Fibroblast of peridontal ligament (primary cell): ENCODE data around the gene TRPM3.

ENCODE experiments used
- DNase-seq: peaks from one replicate; pipeline ENCODE4 v3.0.0-alpha.2; 2010; ENCODE audit errors: extremely low read depth

TRPM3 gene

DNA sequence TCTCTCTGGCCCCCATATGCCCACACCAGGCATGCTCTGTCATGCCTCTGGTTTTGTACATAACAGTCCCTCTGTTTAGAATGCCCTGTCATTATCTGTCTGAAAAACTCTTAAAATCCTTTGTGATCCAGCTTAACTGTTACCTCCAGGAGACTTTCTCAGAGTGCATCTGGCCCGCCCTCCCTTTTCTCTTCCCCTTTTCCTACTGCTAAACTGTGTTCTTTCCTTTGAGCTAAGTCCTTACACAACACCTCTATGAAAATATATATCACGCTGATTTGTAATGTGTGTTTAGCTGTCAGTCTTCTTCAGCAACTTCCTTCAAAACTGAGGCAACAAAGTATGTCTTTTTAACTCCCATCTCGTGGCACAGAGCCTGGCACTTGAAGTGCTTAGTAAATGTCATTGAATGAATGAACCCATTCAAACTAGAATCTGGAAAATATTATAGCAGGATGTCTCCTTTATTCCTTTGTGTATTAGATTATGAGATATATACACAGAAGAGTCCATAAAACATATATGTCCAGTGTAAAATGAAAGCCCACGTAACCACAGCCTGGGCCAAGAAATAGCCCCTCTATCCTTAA lies 540.7 kb downstream of the TRPM3 start:
- DNase-seq = no peak

DNA sequence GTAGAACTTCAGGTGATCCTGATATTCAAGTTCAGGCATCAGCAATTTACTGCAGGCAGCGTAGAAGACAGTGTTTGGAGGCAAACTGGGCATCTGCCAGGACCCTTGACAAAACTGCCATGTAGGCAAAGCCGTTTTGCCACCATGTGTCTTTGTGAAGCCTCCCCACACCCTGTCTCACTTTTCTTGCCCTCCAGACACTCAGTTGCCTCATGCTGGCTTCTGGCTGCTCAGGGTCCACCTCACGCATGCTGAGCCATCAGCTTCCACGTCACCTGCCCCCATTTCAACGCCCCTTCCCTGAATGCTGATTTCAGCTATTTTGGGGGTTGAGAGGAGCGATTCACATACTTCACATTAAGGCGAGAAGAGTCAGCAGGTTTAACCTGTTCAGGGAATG lies 541.7 kb downstream of the TRPM3 start:
- no peak for DNase-seq

DNA sequence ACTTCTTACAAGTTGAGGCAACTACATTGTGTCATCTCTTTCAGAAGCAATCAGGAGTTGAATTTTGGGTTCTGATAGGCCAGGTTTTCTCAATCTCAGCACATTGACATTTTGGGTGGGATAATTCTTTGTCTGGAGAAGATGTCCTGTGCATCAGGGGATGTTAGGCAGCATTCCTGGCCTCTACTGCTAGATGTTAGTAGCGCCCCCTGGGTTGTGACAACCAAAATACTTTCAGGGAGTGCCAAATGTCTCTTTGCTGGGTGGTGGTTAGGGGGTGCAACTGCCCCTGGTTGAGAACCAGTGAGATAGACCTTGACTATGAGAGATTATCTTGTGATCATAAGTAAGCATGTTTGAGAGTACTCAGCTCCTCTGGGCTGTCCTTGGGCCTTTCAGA lies 542.7 kb downstream of the TRPM3 start:
- no peak for DNase-seq

DNA sequence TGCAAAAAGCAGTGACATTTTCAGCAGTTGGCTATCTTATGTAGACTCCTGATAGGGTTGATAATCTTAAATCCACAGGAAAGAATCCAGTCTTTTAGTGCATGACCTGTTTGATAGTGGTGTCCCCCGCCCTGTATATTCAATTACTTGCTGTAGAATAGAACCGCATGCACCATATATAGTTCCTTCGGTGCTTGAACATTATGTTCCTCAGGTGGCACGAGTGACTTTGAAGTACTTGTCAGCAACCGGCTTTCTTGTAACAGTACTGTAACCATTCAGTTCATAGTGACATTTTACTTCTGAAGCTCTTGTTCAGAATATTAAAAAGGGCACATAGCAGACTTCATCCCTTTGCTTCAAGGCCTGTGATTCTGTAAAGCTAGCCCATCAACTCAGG lies 543.8 kb downstream of the TRPM3 start:
- no peak for DNase-seq

DNA sequence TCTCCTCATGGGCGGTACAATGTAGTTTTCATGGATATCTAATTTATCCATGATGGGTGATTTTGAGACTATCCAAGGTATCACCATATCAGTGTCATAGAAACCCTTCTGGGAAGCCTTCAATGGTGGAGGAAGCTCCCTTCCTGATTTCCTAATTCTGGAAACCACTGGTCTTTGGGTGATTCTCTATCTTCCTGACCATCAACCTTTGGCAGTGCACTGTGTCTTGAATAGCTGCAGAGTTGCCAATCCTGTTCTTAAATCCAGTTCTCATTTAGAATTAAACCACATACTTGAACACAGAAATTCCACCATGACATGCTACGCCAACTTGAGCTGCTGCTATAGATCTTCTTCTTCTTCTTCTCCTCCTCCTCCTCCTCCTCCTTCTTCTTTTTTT lies 545.3 kb downstream of the TRPM3 start:
- DNase-seq = no peak

DNA sequence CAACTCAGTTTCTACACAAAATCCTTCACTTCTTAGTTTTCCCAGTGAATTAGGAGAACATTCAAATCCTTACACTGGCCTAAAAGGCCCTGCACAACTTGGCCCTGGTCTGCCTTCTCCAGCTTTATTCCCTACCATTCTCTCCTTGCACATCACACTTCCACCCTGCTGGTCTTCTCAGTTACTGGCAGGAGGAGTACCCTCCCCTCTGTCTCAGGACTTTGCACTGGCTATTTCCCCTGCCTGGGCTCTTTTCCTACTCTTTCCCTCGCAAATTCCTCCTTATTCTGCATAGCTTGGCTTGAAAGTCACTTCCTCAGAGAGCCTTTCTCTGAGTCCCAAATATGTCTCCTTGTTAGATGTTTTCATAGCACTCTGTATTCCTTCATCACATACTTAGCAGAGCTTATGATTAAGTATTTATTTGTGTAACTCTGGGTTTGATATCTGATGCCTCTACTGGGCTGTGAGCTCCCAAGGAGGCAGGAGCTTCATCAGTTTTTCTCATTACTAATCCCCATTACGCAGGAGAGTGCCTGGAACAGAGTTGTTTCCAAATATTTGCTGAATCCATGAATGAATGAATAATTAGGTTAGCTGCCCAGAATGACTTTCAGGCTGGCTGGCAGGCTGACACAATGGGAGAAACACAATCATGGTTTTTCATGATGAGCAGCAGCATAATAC lies 547.1 kb downstream of the TRPM3 start:
- DNase-seq = peak; percentile 77

DNA sequence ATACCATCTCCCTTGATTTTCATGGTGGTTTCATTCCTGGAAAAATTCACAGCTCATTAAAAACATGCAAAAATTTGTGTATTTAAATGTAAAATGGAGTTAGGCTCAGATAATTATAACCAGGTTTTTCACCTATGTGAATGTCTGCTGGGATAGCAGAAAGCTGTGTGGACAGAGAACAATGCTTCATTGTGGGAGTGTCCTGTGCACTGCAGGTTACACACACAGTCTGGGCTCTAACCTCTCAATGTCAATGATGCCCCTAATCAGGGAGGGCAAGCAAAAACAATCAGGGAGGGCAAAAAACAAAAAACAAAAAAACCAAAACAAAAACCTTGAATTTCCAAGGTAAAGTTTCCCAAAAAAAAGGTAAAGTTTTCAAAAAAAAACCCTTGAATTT lies 548.1 kb downstream of the TRPM3 start:
- DNase-seq = no peak

DNA sequence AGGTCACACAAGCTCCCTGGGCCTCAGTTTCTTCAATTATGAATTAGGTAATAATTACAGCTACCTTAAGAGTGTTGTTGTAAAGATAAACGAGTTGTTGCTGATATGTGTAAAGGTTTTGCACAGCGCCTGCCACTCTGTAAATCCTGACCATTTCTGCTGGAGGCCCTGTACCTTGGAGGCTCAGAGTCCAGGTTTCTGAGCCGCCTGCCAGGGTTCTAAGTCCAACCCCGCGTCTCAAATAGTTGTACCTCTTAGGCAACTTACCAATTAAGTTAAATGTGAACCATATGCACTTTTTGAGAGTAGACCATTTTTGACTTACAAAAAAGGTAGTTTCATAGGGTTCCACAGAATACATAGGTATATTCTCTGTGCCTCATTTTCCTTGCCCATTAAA lies 550.2 kb downstream of the TRPM3 start:
- DNase-seq = no peak

DNA sequence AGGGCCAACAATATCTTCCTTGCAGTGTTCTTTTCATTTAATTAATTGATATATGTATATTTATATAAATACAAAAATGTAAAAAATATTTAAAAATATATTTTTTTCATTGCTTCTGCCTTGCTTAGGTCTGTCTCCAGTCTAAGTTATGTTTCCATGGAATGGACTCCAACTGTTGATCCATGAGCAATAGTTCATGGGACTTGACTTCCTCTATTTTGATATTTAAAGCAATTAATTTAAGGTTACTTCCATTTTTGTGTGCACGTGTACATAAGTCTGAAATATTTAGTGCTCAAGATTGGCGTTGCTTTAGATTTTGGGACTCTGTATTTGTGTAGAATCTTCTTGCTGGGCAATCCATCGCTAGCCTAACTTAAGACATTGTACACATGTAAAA lies 551.6 kb downstream of the TRPM3 start:
- no peak for DNase-seq

DNA sequence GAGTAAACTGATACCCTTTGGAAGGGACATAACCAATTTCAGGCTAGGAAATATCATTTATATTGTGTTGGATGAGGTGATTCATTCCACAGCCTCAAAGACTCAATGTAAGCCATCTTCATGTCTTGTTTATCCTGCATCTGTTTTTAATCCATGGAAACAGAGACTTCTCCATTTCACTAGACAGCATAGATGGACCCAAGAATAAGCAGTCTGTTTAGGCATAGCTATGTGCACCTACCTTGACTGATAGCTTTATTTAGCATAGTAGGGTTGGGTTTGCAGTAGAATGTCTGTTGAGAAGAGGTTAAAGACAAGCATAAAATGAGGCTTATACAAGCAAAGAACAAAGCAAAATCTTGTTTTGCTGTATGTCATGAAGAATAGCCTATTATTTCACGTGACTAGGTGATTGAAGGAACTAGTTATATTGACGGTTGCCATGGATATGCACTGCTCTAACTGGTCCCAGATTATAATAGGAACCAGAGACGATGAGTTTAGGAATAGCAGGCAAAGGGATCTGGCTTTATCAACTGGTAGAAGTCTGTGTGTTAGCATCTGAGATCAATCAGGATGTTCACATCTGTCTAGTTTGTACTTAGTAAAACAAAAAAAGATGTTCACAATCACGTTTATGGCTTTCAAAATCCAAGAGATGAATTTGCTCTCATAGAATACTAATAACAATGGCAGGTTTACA lies 552.2 kb downstream of the TRPM3 start:
- DNase-seq = peak; percentile 77

DNA sequence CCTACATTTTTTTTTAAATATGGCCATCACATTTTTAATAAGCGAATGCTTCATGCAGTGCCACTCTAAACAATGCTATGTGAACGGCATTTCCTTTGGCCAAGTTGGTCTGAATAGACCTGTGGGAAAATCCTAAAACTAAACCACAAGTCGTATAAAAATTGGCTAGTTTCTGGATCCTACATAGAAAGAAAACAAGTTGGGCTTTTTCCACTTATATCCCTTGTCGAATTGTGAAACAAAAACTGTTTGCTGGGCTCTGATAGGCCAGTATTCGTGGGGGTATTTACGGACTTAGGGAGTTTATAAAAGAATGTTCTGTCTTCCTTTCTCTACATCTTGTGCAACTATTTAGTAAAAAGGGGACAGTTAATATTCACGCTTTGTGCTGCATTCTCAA lies 553.9 kb downstream of the TRPM3 start:
- DNase-seq = peak; percentile 79

DNA sequence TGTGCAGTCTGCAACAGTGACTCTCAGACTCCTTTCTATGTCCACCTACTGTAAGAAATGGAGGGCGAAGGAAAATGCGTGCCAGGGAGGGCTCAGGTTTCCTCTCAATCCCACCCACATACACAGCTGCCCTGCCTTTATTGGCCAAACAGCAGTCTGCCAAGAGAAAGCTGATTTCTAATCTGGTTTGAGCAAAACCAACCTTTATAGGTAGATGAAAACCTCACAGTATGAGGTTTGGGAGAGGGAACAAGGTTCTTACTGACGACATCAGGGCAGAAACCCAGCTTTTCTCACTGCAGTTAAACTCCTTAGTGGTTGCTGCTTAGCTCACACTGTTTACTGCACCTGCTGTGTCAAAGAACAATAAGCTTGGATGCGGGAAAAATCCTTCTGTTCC lies 554.7 kb downstream of the TRPM3 start:
- peak; percentile 22 for DNase-seq

DNA sequence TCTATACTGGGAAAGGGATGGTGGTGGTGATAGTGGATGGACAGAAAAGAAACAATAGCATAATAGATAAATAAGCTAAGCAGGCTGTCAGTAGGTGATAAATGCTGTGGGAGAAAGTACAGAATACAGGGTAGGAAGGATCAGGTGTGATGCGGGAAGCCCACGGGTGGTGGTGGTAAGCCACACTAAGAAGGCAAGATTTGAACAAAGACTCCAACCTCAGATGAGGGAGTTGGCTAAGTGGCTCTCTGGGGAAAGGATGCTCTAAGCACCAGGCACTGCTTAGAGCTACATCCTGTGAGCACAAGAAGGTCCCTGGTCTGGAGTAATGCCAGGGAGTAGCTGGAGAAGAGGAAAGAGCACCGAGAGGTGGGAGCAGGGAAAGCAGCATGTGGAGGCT lies 555.4 kb downstream of the TRPM3 start:
- no peak for DNase-seq

DNA sequence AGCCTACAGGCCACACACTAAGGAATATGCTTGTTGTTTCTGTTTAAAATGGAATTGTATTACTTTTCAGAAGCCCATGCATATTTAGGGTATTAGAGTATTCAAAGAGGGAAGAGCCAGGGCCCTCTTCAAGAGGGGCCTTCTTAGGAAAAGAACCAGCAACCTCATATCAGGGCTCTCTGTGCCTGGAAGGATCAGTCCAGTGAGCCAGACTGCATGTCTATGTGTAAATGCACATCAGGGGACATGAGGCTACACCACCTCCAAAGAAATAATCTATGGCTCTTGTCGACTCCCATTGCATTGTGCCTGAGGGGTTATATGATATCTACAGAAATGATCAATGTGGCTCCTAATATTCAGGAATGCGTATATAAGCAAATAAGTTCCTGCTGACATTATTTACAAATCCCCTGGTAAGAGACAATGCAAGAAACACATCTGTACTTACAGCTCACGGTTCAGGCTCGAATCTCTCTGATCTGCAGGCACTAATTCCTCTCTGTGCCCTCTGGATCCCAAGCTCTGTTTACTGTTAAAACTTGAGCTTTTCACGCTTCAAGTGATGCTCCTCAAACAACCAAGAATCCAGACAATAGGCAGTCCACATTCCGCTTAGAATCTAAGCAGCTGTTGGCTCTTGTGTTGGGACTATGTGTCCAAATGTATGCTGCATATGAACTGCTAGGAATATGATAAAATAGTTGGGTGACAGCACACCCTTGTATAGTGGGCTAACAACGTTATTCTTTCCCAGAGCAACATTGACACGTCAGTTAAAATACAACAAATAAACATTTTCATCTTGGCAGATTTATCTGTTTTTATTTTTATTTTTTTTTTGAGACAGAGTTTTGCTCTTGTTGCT lies 556.7 kb downstream of the TRPM3 start:
- peak; percentile 32 for DNase-seq

DNA sequence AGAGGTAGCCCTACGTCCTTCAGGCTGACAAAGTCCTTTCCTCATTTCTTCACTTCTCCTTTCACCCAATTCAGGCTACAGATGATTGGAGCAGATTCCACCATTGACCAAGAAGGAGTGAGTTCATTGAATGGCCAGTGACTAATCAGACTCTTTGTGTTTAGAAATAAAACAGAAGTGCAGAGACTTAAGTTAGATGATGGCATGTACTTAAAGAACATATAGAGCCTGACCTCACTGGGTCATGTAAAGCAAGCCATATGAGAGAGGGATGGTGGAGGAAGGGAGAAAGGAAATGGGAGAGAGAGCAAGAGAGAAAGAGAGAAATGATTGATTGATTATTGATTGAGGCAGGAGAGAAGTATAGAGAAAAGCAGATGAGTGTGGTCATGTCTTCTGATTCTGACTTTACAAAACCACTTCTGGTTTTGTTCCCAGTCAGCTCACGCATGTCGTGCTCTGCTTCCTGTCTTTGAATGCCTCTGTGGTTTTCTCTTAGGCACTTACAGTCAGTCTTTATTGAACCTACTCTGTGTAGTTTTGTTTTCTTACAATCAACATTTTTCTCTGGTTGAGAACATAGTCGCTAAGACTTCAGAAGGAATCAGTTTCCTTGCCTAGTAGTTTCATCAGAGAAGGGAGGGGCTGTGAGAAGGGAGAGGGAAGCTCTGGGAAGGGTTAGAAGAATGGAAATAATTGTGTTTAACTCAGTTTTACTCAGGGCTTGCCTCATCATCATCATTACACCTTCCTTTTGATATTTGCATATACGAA lies 557.8 kb downstream of the TRPM3 start:
- DNase-seq = peak; percentile 98

DNA sequence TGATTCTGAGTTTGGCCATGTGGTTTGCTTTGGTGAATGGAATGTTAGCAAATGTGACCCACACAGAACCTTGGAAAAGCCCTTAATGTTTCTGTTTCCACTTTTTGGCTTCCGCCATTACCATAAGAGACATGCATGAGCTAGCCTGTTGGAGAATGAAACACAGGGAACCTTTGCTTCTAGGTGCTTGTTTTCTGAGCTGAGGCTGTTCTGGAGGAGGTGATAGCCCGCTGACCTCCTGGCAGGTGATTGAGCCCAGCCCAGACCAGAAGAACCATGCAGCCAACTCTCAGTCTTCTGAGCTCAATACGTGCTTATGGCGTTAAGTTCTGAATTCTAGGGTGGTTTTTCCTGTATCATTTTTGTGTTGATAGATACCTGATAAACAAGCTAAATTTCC lies 558.4 kb downstream of the TRPM3 start:
- no peak for DNase-seq

DNA sequence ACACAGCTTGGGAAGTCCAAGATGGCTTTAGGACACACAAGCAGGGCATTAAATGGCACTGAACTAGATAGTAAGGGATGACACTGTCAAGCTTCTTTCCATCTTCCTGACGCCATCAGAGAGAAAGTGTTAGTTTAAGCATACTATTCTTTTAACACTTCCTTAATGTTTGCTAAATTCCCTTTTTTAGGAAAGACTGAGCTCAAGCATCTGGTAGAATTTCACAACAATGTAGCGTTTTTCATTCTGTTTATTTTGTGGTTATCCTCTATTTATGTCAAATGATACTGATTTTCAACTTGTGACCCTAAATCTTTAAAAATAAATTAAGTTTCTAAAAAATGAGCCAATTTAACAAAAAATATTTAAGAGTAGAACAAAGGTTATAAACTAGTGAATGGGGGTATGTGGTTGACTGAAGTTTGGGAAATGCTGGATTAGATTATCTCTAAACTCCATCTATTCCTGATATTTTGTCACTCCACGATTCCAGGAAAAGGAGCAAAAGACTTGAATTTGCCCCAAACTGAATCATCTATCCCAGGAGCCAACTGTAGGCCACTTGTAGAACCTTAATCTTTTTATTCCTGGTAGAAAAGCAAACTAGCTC lies 559.5 kb downstream of the TRPM3 start:
- DNase-seq = peak; percentile 95

DNA sequence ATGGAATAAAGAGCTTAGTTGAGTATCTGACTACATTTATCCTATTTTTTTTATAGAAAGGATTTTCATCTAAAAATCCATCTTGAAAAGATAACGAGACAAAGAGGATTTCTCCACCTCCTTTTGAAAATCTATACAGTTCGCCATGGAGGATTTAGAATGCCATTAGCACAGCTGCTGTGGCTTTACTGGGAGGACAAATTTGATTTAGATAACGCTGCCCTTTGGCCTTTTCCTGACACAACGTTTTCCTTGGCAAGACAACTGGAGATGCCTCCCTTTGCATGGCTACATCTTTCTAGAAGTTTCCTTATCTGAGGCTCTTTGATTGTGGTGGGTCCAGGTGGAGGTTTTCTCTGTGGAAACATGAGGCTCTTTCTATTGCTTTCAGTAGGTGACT lies 560.3 kb downstream of the TRPM3 start:
- DNase-seq = no peak

DNA sequence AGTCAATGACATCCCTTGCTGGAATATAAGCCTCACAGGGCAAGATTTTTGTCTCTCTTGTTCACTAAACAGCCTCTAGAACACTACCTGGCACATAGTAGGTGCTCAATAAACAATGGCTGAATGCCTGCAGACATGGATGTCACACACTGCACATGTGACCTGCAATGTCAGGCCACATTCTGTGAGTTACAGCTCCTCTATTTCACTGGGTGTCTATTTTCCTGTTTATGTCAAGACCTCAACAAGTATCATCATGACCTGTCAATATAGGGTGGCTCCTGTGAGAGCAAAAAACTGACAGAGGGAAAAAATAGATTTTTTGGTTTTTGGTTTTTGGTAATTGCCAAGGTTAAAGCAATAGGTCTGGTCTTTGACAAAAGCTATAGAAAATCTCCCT lies 562.3 kb downstream of the TRPM3 start:
- no peak for DNase-seq

DNA sequence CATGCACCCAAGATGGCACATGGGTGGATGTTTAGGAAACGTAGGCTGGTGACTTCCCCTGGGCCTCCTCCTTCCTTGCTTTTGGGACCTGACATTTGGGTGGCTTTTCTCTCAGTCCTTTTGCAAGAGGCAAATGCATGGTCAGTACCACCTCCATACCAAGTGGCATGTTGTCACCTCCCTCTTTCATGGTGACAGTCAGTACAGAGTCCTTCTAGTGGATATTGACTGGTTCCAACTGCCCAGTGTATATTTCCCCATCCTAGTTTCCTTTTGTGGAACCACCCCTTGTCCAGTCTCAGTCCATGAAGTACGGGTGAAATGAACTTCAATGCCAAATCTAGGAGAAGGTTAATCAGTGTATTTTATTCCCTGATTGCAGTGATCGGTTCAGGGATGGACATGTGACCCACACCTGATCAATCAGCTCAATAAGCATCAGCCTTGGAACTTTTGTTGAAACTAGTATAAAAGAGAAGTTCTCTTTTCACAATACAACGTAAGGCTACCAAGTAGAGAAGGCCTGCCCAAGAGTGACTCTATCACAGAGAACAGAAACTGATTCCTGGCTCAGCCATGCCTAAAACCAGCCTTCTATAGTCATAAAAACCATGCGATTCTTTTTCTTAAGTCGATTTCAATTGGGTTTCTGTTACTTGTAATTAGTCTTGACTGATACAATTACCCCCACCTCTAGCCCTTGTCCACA lies 563.6 kb downstream of the TRPM3 start:
- DNase-seq = no peak

DNA sequence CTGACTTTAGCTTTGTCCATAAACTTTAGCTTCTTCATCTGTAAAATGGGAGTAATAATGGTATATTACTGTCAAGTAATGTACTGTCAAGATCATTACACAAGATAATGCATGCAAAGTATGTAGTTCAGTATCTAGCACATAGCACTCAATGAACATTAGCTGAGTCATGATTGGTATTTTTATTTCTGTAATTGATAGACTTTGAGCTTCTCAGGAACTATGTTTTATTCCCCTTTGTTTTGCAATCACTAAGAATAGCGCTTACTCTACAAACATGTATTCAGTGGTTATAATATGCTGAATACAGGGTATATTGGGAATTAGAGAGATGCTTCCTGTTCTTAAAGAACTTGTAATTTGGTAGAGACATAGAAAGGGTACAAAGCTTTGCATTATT lies 564.6 kb downstream of the TRPM3 start:
- DNase-seq = peak; percentile 40
